ENCODE data around the gene CLASP2.
"Not testable (repeated sequence)": the region's sequence is repeated elsewhere in the genome, so short reads cannot be mapped to it uniquely, and the experiment has no call there.

CLASP2 gene

GRCh38 chr3:33717866-33718594, at the start of gene CLASP2:
Gene CLASP2 (minus strand): TSS chr3:33718254. CDS start chr3:33718002, 252 bp downstream.
- Histone ChIP-seq H3K4me3 (ENCODE audit: low read length) (peak within 1 kb of the TSS; percentile 83), H3K9me3 (ENCODE audit: insufficient read depth, low read length) (no peaks in the 10 kb centered on the region), H3K79me2 (ENCODE audit: low read length) (peaks cover 49% of the 10 kb centered on the region), H3K27ac (ENCODE audit: low read length) (peak within 1 kb of the TSS; percentile 60), H3K27me3 (ENCODE audit: low read depth, low read length) (no peaks in the 10 kb centered on the region), H3K36me3 (replicated peaks; ENCODE audit: low read depth, low read length) (peaks cover 5% of the 10 kb centered on the region), H3K9ac (ENCODE audit: low read length) (peak within 1 kb of the TSS; percentile 79), H3K4me1 (ENCODE audit: low read length) (peaks cover 17% of the 10 kb centered on the region), H2AFZ (ENCODE audit: low read depth, low read length) (peak within 1 kb of the TSS; percentile 97), H4K20me1 (ENCODE audit: insufficient read depth, low read length) (peaks cover 28% of the 10 kb centered on the region), H3K4me2 (ENCODE audit: low read length) (peak within 1 kb of the TSS; percentile 100)
- TF ChIP-seq CTCF (IDR thresholded peaks at IDR 0.05; ENCODE audit: low read depth, low read length) (no peak), EZH2phosphoT487 (IDR thresholded peaks at IDR 0.05; ENCODE audit: low read depth) (no peak)

- Histone ChIP-seq H3K4me3 (ENCODE audit: low read length) (no peak overlapping the region), H3K4me1 (ENCODE audit: low read length) (no peaks in the 10 kb centered on the region), H3K9me3 (ENCODE audit: insufficient read depth, low read length) (peaks cover 11% of the 10 kb centered on the region; the same call in 1 of the 2 replicates), H3K27me3 (ENCODE audit: low read depth, low read length) (no peaks in the 10 kb centered on the region), H3K9ac (ENCODE audit: low read length) (no peak overlapping the region), H3K79me2 (ENCODE audit: low read length) (no peaks in the 10 kb centered on the region), H3K27ac (ENCODE audit: low read length) (no peak overlapping the region), H3K4me2 (ENCODE audit: low read length) (no peak overlapping the region), H3K36me3 (replicated peaks; ENCODE audit: low read depth, low read length) (no peaks in the 10 kb centered on the region), H2AFZ (ENCODE audit: low read depth, low read length) (no peak overlapping the region), H4K20me1 (ENCODE audit: insufficient read depth, low read length) (no peaks in the 10 kb centered on the region)
- TF ChIP-seq CTCF (IDR thresholded peaks at IDR 0.05; ENCODE audit: low read depth, low read length) (no peak), EZH2phosphoT487 (IDR thresholded peaks at IDR 0.05; ENCODE audit: low read depth) (no peak)
Measured at GRCh38 chr3:33758864-33759263, 40.8 kb upstream of the CLASP2 start.

- H3K4me2 ChIP-seq (ENCODE audit: low read length) = no peak overlapping the region
- H3K79me2 ChIP-seq (ENCODE audit: low read length) = no peaks in the 10 kb centered on the region
- TF ChIP-seq CTCF (IDR thresholded peaks at IDR 0.05; ENCODE audit: low read depth, low read length) = no peak
- TF ChIP-seq EZH2phosphoT487 (IDR thresholded peaks at IDR 0.05; ENCODE audit: low read depth) = no peak
- no peaks in the 10 kb centered on the region for H3K4me1 ChIP-seq (ENCODE audit: low read length)
- H3K9me3 ChIP-seq (ENCODE audit: insufficient read depth, low read length) = peaks cover 11% of the 10 kb centered on the region; the same call in 1 of the 2 replicates
- no peak overlapping the region for H2AFZ ChIP-seq (ENCODE audit: low read depth, low read length)
- no peak overlapping the region for H3K27ac ChIP-seq (ENCODE audit: low read length)
- no peaks in the 10 kb centered on the region for H4K20me1 ChIP-seq (ENCODE audit: insufficient read depth, low read length)
- no peak overlapping the region for H3K4me3 ChIP-seq (ENCODE audit: low read length)
- H3K27me3 ChIP-seq (ENCODE audit: low read depth, low read length) = no peaks in the 10 kb centered on the region
- H3K9ac ChIP-seq (ENCODE audit: low read length) = no peak overlapping the region
- no peaks in the 10 kb centered on the region for H3K36me3 ChIP-seq (replicated peaks; ENCODE audit: low read depth, low read length)
Measured at GRCh38 chr3:33758281-33758680, 40.2 kb upstream of the CLASP2 start.

GRCh38 chr3:33754391-33754790, 36.3 kb upstream of the CLASP2 start:
- H3K79me2 ChIP-seq (ENCODE audit: low read length); H3K27ac ChIP-seq (ENCODE audit: low read length); H4K20me1 ChIP-seq (ENCODE audit: insufficient read depth, low read length); H2AFZ ChIP-seq (ENCODE audit: low read depth, low read length); H3K4me2 ChIP-seq (ENCODE audit: low read length); H3K36me3 ChIP-seq (replicated peaks; ENCODE audit: low read depth, low read length); H3K27me3 ChIP-seq (ENCODE audit: low read depth, low read length); H3K4me1 ChIP-seq (ENCODE audit: low read length); H3K9ac ChIP-seq (ENCODE audit: low read length); H3K4me3 ChIP-seq (ENCODE audit: low read length): not testable (repeated sequence)
- peaks cover 11% of the 10 kb centered on the region; the same call in 1 of the 2 replicates for H3K9me3 ChIP-seq (ENCODE audit: insufficient read depth, low read length)
